ENCODE results near the gene CACNA2D3. TPM values are rescaled to one million over a fixed set of nuclear protein-coding genes. Genes with fewer than 3 reads are reported as not detected.

Gene CACNA2D3
- total RNA-seq, 1 donor from 2014 or later, result not detected

GRCh38 chr3:54366007-54366750 is 243.8 kb downstream of the CACNA2D3 start:
- intact Hi-C loops (cut with micrococcal nuclease), result no loop called here

GRCh38 chr3:54366839-54367238 is 244.5 kb downstream of the CACNA2D3 start:
- intact Hi-C loops (cut with micrococcal nuclease), result no loop called here

DNA sequence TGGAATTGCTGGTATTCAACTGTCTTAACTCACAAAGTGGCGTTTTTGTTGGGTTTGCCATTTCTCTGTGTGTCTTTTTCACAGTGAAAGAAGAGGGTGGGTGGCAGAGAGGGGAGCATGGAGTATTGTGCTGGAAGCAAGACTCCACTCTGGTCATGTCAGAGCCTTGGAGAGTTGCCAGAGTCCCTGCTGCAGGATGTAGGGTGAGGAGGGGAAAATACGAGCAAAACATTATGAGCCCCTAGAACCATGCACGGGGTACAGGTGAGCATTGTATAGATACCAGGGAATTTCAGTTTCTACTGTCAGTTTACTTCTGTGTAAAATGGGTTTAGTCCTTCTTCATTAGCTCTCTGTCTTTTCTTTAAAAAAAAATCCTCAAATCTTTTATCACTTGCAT is 249.9 kb downstream of the CACNA2D3 start:
- intact Hi-C loops (cut with micrococcal nuclease), result loop anchor here (10.0 kb wide), 1 partner anchor 437 kb away; no protein-coding TSS in a partner anchor

DNA sequence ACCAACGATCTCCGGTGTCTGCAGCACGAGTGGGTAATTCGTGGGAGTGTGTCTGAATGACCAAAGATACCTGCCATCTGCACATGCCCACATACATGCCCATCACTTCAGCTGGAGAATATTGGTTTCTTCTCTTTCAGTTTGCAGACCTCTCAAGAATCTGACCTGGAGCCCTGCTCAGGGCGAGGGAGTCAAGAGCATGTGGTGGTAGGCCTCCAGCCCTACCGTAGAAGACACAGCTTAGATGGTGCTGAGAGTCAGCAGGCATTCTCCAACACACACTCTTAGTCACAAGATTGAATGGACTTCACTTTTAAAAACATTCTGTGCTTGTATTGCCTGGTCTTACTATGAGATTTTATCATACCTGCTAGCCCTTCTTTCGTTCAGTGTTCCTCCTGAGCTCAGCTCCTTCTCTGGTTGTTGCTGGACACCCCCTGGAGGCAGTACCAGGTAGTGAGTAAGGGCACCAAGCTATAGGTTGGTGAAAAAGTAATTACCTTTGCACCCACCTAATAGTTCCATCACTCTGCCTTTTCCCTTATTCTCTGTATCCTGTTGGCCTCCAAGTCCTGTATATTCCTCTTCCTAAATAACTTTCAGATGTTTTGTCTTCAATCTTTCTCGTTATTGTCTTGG is 252.0 kb downstream of the CACNA2D3 start:
- intact Hi-C loops (cut with micrococcal nuclease), result loop anchor here (10.0 kb wide), 1 partner anchor 440 kb away; no protein-coding TSS in a partner anchor

DNA sequence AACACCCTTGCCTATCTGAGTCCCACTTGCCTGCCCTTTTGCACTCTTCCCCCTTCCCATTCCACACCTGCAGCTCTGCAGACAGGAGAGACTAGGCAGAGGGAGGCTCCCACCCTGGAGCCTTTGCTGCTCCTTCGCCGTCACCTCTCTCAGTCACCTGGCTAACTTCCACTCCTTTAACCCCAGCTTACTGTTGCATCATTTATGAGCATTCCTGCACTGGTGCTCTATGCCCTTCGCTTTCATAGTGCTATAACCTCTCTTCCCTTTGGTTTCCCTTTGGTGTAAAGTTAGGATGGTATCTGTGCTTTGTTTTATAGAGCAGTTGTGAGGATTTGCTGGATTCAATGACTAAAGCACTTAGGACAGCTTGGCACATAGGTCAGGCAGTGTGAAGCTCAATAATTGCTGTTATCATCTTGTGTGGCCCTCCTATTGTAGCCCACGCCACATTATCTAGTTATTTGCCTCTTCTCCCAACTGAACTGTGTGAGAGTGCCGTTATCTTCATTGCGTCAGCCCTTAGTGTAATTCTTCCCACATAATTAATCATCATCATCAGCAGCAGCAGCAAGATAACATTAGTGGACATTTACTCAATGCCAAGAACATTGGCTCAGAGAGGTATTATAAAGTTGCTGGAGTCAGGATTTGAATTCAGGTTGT is 253.9 kb downstream of the CACNA2D3 start:
- intact Hi-C loops (cut with micrococcal nuclease), result loop anchor here (10.0 kb wide), 1 partner anchor 441 kb away; no protein-coding TSS in a partner anchor

- intact Hi-C loops (cut with micrococcal nuclease), result loop anchor here (10.0 kb wide), 1 partner anchor 442 kb away; no protein-coding TSS in a partner anchor
These were observed 254.7 kb downstream of the CACNA2D3 start for GRCh38 chr3:54376939-54377578.

GRCh38 chr3:54378184-54378583 is 255.8 kb downstream of the CACNA2D3 start:
- intact Hi-C loops (cut with micrococcal nuclease), result loop anchor here (10.0 kb wide), 1 partner anchor 443 kb away; no protein-coding TSS in a partner anchor

GRCh38 chr3:54384279-54384678 is 261.9 kb downstream of the CACNA2D3 start:
- intact Hi-C loops (cut with micrococcal nuclease), result no loop called here

GRCh38 chr3:54390582-54390981 is 268.2 kb downstream of the CACNA2D3 start:
- intact Hi-C loops (cut with micrococcal nuclease), result no loop called here

DNA sequence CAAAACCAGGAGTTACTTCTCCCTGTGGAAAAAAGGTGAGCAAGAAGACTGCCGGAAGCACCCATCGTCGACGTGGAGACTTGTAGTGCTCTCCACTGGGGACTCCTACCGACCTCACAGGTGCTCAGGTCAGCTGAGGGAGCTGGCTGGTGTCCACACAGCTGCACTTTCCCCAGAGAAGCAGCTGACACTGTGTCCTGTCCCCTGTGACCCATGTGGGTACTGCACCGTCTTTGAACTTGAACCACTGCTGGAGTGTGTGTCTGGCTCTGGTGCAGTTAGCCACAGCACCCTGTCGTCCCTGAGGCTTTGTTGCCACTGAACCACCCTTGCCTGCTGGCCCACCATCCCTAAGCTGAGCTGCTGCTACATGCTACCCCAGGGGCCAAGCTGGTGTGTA is 270.8 kb downstream of the CACNA2D3 start:
- intact Hi-C loops (cut with micrococcal nuclease), result no loop called here

DNA sequence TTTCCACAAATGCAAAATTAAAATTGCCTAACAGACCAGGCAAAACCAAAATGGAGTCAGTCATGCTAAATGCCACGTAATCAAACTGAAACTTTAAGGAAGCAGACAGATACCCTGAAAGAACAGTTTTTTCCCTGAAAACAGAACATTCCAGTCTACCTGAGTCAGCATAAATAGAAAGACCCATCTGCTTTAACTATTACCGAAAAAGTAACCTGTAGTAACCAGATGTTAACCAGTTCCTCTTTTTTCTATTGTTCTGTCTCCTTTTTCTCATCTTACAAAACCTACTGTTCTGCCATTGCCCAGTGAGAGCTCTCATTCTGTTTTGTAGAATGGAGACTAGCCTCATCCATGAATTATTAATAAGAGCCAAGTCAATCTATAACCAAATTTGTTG is 286.0 kb downstream of the CACNA2D3 start:
- intact Hi-C loops (cut with micrococcal nuclease), result no loop called here

DNA sequence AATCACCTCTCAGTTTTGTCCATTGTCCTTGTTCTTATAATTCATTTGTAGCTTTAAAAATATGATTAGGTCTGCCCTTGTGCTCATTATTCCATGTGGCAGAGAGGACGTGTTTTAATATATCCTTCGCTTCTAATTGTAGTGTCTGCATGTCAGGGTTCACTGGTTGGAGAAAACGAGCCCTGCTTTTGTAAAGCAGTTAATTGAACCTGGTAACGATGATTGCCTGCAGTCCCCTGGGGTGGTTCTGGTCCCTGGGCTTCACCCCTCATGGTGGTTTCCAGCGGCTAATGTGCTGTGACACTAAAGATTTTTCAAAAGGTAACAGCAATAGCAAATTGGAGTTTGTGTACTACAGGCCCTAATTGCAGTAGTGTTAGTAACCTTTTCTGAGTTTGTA is 299.6 kb downstream of the CACNA2D3 start:
- intact Hi-C loops (cut with micrococcal nuclease), result no loop called here

- intact Hi-C loops (cut with micrococcal nuclease), result no loop called here
These were observed 301.9 kb downstream of the CACNA2D3 start for GRCh38 chr3:54424292-54424691.

DNA sequence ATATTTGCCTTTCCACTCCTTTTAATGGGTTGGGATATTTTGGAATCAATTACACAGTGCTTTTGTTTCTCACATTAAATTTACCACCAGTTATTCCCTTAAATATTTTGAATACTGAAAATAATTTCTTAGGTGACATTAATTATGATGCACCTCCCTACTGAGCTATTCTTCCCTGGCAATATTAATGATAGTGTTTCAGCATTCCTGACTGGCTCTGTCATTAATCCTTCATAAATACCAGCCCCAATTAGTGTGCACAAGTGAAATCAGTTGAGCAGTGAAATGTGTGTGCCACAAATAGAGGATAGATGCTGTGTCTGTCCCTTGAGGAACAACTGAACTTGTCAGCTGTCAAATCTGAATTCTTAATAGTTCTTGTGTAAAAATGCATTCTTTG is 304.0 kb downstream of the CACNA2D3 start:
- intact Hi-C loops (cut with micrococcal nuclease), result loop anchor here (5.0 kb wide), 1 partner anchor 489 kb away; no protein-coding TSS in a partner anchor

- intact Hi-C loops (cut with micrococcal nuclease), result loop anchor here (5.0 kb wide), 1 partner anchor 490 kb away; no protein-coding TSS in a partner anchor
These were observed 305.1 kb downstream of the CACNA2D3 start for GRCh38 chr3:54427501-54427900.

DNA sequence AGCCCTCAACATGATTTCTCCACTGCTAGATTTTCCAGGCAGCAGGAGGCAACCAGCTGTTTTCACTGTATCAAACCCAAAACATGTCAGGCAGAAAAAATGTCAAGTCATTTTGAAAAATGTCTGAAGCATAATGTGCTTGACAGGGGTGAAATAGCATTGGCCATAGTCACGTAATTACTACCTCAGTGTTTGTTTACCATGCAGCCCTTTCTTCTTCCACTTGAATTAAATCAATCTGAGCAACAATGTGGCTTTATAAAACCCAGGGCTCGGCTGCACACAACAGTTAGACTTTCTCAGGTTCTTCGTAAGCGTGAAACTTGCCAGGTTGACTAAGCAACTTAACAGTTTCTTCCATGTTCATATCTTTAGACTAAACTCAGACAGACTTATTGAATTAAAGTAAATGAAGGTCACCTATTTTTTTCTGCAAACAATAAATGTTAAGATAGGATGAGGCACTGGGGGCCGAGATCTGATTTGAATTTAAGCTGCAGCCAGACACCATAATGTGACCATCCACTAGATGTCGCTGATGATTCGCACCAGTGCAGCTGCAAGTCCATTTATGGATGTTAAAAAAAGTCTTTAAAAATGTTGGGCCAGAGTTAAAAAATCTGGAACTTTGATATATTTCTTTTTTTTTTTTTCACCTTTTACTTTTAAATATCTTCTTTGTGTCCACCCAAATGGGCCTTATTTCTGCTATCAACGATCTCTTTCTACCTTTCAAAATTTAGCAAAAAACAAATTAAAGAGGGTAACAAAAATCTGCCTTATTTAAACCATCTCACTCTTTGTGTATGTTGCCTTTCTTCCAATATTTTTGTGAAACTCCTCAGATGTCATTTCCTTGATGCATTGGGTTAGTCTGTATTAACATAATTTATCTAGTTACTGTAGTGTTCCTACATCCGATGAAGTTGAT is 305.9 kb downstream of the CACNA2D3 start:
- intact Hi-C loops (cut with micrococcal nuclease), result loop anchor here (5.0 kb wide), 1 partner anchor 491 kb away; no protein-coding TSS in a partner anchor

DNA sequence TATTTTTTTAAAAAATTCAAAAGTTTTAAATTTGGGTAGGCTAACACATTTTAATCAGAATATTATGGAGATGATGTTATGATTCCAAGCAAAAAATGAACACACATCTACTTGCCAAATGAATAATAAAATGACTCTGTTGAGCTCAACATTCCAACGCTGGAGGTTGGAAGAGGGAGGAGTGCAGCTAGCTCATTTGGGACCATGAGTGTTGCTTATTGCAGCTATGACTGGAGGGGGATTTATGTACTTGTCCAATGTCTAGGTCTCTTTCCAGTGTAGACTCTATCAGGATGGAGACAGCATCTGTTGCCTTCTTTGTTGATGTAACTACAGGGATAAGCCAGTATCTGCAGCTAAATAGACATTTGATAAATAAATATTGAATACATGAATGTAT is 310.6 kb downstream of the CACNA2D3 start:
- intact Hi-C loops (cut with micrococcal nuclease), result no loop called here

- intact Hi-C loops (cut with micrococcal nuclease), result no loop called here
These were observed 311.5 kb downstream of the CACNA2D3 start for GRCh38 chr3:54433846-54434245.

DNA sequence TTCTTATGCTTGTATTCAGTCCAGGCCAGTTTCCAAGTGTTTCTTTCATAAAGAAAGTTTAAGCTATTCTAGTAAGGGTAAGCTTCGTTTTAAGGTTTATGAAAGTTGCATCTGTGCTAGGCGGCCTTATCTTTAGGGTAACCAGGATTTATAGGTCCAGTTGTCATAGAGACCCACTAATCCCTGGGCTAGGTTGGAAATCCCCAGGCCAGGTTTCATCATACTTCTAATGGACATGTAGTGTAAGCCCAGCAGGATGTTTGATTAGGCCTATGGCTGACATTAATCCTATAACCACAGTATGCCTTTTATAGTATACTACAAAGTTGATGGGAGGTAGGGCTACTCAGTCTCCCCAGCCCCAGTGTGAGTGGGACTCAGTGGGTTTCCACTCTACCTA is 312.4 kb downstream of the CACNA2D3 start:
- intact Hi-C loops (cut with micrococcal nuclease), result no loop called here

DNA sequence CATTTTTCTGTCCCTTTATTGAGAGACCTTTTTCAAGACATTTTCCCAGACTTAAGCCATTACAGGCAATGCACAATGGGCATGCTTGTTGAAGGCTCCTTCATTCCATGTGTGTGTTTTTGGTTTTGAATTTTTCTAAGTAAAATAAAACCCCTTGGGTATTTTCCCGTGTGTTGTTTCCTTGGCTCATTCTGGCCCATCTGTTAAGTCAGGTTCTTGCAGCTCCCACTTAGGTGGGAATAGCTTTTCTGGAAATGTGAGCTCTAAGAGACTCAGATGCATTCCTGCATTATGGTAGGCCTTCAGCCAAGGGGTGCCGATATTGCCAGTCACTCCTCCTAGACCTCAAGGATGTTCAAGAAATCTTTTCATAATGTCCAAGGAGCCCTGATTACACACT is 314.9 kb downstream of the CACNA2D3 start:
- intact Hi-C loops (cut with micrococcal nuclease), result no loop called here
